H1 (cell line): Measurements from ENCODE around the gene PCSK9. TPM values are rescaled to one million over a fixed set of nuclear protein-coding genes. Genes with fewer than 3 reads are reported as not detected.

Experiments
- CTCF ChIA-PET: fragments of 300-600 bp; sonication (Branson Sonifier 250); formaldehyde crosslinking; loops from one replicate; lab custom pipeline; 2021; ENCODE audit not compliant: partially characterized antibody; lab: Charles Lee
- POLR2A ChIA-PET: fragments of 300-600 bp; sonication (Branson Sonifier 250); formaldehyde crosslinking; loops from one replicate; lab custom pipeline; 2021; ENCODE audit warnings: inconsistent platforms; ENCODE audit not compliant: partially characterized antibody; lab: Charles Lee
- DNase-seq, 2 experiments: peaks; one replicate each; pipeline versions ENCODE4 v3.0.0 to v3.0.0-alpha.2; 2010 to 2022; ENCODE audit warnings: low spot score in 2 of 2, low read depth in 1 of 2, mixed read lengths in 1 of 2
- FAIRE-seq: peaks from 2 replicates; lab custom pipeline; 2011; peaks lifted over from hg19 to GRCh38; lab: Jason Lieb, UNC
- H2AFZ ChIP-seq: 2 replicates; pipeline ENCODE4 v1.8.1; 2012; ENCODE audit warnings: low read length, inconsistent platforms
- H2AK5ac ChIP-seq: 2 replicates; pipeline ENCODE4 v1.6.1; 2013; ENCODE audit warnings: low read depth, low read length
- H2BK120ac ChIP-seq: replicated peaks from 2 replicates; pipeline ENCODE3; 2013; ENCODE audit warnings: low read depth, low read length, inconsistent platforms
- H2BK12ac ChIP-seq: 2 replicates; pipeline ENCODE4 v1.6.1; 2013; ENCODE audit warnings: low read depth, low read length
- H2BK15ac ChIP-seq: 2 replicates; pipeline ENCODE4 v1.6.1; 2013; ENCODE audit warnings: low read length
- H2BK20ac ChIP-seq: 2 replicates; pipeline ENCODE4 v1.6.1; 2013; ENCODE audit warnings: low read length
- H2BK5ac ChIP-seq: 2 replicates; pipeline ENCODE4 v1.6.1; 2013; ENCODE audit warnings: low read depth, low read length
- H3K14ac ChIP-seq: 2 replicates; pipeline ENCODE4 v1.6.1; 2013; ENCODE audit warnings: inconsistent platforms; ENCODE audit not compliant: insufficient read length
- H3K18ac ChIP-seq: 2 replicates; pipeline ENCODE4 v1.6.1; 2013; ENCODE audit warnings: low read length; ENCODE audit errors: extremely low read depth
- H3K23ac ChIP-seq: 2 replicates; pipeline ENCODE4 v1.6.1; 2013; ENCODE audit warnings: inconsistent platforms; ENCODE audit not compliant: insufficient read length
- H3K23me2 ChIP-seq: 2 replicates; pipeline ENCODE4 v1.6.1; 2013; ENCODE audit warnings: low read depth, low read length
- H3K27ac ChIP-seq: 2 replicates; pipeline ENCODE4 v1.6.1; 2011; ENCODE audit warnings: low read depth, low read length, inconsistent platforms
- H3K27me3 ChIP-seq, 4 experiments: replicated peaks in 1 of 4; 1 replicate in 1 of 4; 2 replicates in 3 of 4; pipeline versions ENCODE4 v1.6.1 to v1.8.1; 2011 to 2013; ENCODE audit warnings: low read length in 3 of 4, mild to moderate bottlenecking in 3 of 4, inconsistent platforms in 2 of 4, mixed read lengths in 2 of 4, moderate library complexity in 1 of 4; ENCODE audit not compliant: control insufficient read depth in 3 of 4, insufficient read depth in 3 of 4; ENCODE audit errors: extremely low read depth in 1 of 4
- H3K36me3 ChIP-seq, 4 experiments: 2 replicates each; pipeline versions ENCODE4 v1.6.1 to v1.8.1; 2011 to 2013; ENCODE audit warnings: mild to moderate bottlenecking in 4 of 4, low read length in 3 of 4, moderate library complexity in 2 of 4, control low read depth in 1 of 4, inconsistent platforms in 1 of 4; ENCODE audit not compliant: insufficient read depth in 4 of 4, control insufficient read depth in 2 of 4
- H3K4ac ChIP-seq: replicated peaks from 2 replicates; pipeline ENCODE3; 2013; ENCODE audit warnings: low read length, low read depth, mixed read lengths, inconsistent platforms; ENCODE audit not compliant: insufficient read length
- H3K4me1 ChIP-seq, 4 experiments: replicated peaks in 1 of 4; 1 replicate in 1 of 4; 2 replicates in 3 of 4; pipeline versions ENCODE4 v1.6.1 to v1.8.1; 2011 to 2013; ENCODE audit warnings: low read length in 3 of 4, inconsistent platforms in 2 of 4, mixed read lengths in 1 of 4; ENCODE audit not compliant: insufficient read depth in 4 of 4, control insufficient read depth in 3 of 4
- H3K4me2 ChIP-seq, 2 experiments: 2 replicates each; pipeline versions ENCODE4 v1.6.1 to v1.8.1; 2011 to 2013; ENCODE audit warnings: low read depth in 2 of 2, low read length in 2 of 2, control low read depth in 1 of 2, inconsistent platforms in 1 of 2, mild to moderate bottlenecking in 1 of 2; ENCODE audit not compliant: insufficient read depth in 1 of 2
- H3K4me3 ChIP-seq, 4 experiments: fragments of 200-600, 300-600 bp in 1 of 4; sonication (generic), shearing (Covaris generic), sonication (Bioruptor Twin) in 1 of 4; 2 replicates each; pipeline versions ENCODE4 v1.5.1 to v1.8.1; 2011 to 2016; ENCODE audit warnings: low read length in 4 of 4, low read depth in 3 of 4, control low read depth in 2 of 4, inconsistent platforms in 2 of 4, mild to moderate bottlenecking in 2 of 4, mixed read lengths in 1 of 4, moderate library complexity in 1 of 4; ENCODE audit not compliant: insufficient read depth in 2 of 4; ENCODE audit errors: extremely low read depth in 1 of 4
- H3K56ac ChIP-seq: replicated peaks from 2 replicates; pipeline ENCODE3; 2013; ENCODE audit warnings: low read depth, mild to moderate bottlenecking, mixed read lengths, low read length, inconsistent platforms; ENCODE audit not compliant: insufficient read length
- H3K79me1 ChIP-seq: 2 replicates; pipeline ENCODE4 v1.6.1; 2013; ENCODE audit warnings: low read depth, low read length, control low read depth
- H3K79me2 ChIP-seq, 2 experiments: 2 replicates each; pipeline versions ENCODE4 v1.6.1 to v1.8.1; 2012 to 2013; ENCODE audit warnings: low read length in 2 of 2, mild to moderate bottlenecking in 2 of 2, inconsistent platforms in 1 of 2; ENCODE audit not compliant: insufficient read depth in 2 of 2, control insufficient read depth in 1 of 2
- H3K9ac ChIP-seq, 4 experiments: replicated peaks in 1 of 4; 1 replicate in 1 of 4; 2 replicates in 3 of 4; pipeline versions ENCODE4 v1.6.1 to v1.8.1; 2011 to 2013; ENCODE audit warnings: low read depth in 3 of 4, low read length in 3 of 4, control low read depth in 2 of 4, mild to moderate bottlenecking in 2 of 4, moderate library complexity in 2 of 4, inconsistent platforms in 1 of 4; ENCODE audit errors: extremely low read depth in 1 of 4
- H3K9me3 ChIP-seq, 2 experiments: 2 replicates each; pipeline versions ENCODE4 v1.6.1 to v1.8.1; 2012 to 2013; ENCODE audit warnings: mild to moderate bottlenecking in 2 of 2, moderate library complexity in 2 of 2, control low read depth in 1 of 2, inconsistent platforms in 1 of 2, low read depth in 1 of 2, low read length in 1 of 2, mixed read lengths in 1 of 2; ENCODE audit not compliant: insufficient read depth in 2 of 2
- H4K20me1 ChIP-seq, 2 experiments: replicated peaks in 1 of 2; 2 replicates each; pipeline versions ENCODE3 to v1.8.1; 2011 to 2013; ENCODE audit warnings: inconsistent platforms in 2 of 2, low read length in 2 of 2, mild to moderate bottlenecking in 1 of 2; ENCODE audit not compliant: insufficient read depth in 2 of 2, control insufficient read depth in 1 of 2
- H4K5ac ChIP-seq: 2 replicates; pipeline ENCODE4 v1.6.1; 2013; ENCODE audit warnings: low read length, low read depth, mixed read lengths, inconsistent platforms; ENCODE audit not compliant: insufficient read length
- H4K8ac ChIP-seq: 2 replicates; pipeline ENCODE4 v1.8.0; 2013; ENCODE audit warnings: mild to moderate bottlenecking, moderate library complexity, low read length, inconsistent platforms; ENCODE audit not compliant: insufficient read depth; ENCODE audit errors: extremely low read depth
- H4K91ac ChIP-seq: replicated peaks from 2 replicates; pipeline ENCODE3; 2013; ENCODE audit warnings: low read length, mixed read lengths, inconsistent platforms; ENCODE audit not compliant: insufficient read length
- BACH1 ChIP-seq: IDR thresholded peaks from 2 replicates; pipeline ENCODE4 v1.6.1; 2012; ENCODE audit warnings: low read length, improper control_type of control experiment
- BCL11A ChIP-seq, 2 experiments: IDR thresholded peaks; one replicate each; pipeline ENCODE4 v1.6.1; 2011; ENCODE audit warnings: low read depth in 2 of 2, low read length in 2 of 2, mild to moderate bottlenecking in 2 of 2
- BRCA1 ChIP-seq: IDR thresholded peaks from 2 replicates; pipeline ENCODE4 v1.6.1; 2012; ENCODE audit warnings: low read depth, low read length, improper control_type of control experiment
- CEBPB ChIP-seq: IDR thresholded peaks from 2 replicates; pipeline ENCODE4 v1.6.1; 2012; ENCODE audit warnings: low read depth, low read length
- CHD1 ChIP-seq: IDR thresholded peaks from 2 replicates; pipeline ENCODE4 v1.6.1; 2012; ENCODE audit warnings: low read depth, low read length, improper control_type of control experiment
- CTCF ChIP-seq, 3 experiments: IDR thresholded peaks; 1 replicate in 2 of 3; 2 replicates in 1 of 3; pipeline versions ENCODE4 v1.5.1 to v1.6.1; 2011; ENCODE audit warnings: low read length in 3 of 3, mild to moderate bottlenecking in 3 of 3, inconsistent platforms in 2 of 3, low read depth in 1 of 3, moderate library complexity in 1 of 3; ENCODE audit not compliant: insufficient read depth in 1 of 3; ENCODE audit errors: control extremely low read depth in 1 of 3
- EGR1 ChIP-seq: IDR thresholded peaks from 2 replicates; pipeline ENCODE4 v1.6.1; 2011; ENCODE audit warnings: low read depth, low read length, borderline replicate concordance
- EZH2 ChIP-seq: fragments of 200-600 bp; sonication (generic); IDR thresholded peaks from 2 replicates; pipeline ENCODE4 v1.7.1; 2012; ENCODE audit warnings: low read depth, mild to moderate bottlenecking, moderate library complexity, low read length, inconsistent platforms; ENCODE audit not compliant: severe bottlenecking
- PHF8 ChIP-seq: fragments of 200-600 bp; sonication (generic); conservative IDR thresholded peaks from 2 replicates; pipeline ENCODE4 v1.7.1; 2012; ENCODE audit warnings: low read depth, mild to moderate bottlenecking, inconsistent platforms, low read length, moderate library complexity
- POLR2AphosphoS5 ChIP-seq: IDR thresholded peaks from 2 replicates; pipeline ENCODE4 v1.6.1; 2011; ENCODE audit warnings: low read depth, low read length
- SIN3A ChIP-seq, 2 experiments: IDR thresholded peaks in 1 of 2; conservative IDR thresholded peaks in 1 of 2; 2 replicates each; pipeline ENCODE4 v1.6.1; 2011 to 2012; ENCODE audit warnings: low read length in 2 of 2, improper control_type of control experiment in 1 of 2, low read depth in 1 of 2, mild to moderate bottlenecking in 1 of 2
- SIRT6 ChIP-seq: IDR thresholded peaks from one replicate; pipeline ENCODE4 v1.7.1; 2012; ENCODE audit warnings: low read length, inconsistent platforms
- WGBS, 2 experiments: shearing (Covaris generic) in 1 of 2; methylation state at CpG; one replicate each; pipeline versions ENCODE4 v1.1.6 to v1.1.7; 2013 to 2015; ENCODE audit warnings: low lambda C conversion rate in 2 of 2, mixed read lengths in 2 of 2, inconsistent platforms in 1 of 2, low coverage in 1 of 2, missing lambda C conversion rate in 1 of 2; ENCODE audit not compliant: insufficient replicate concordance in 2 of 2, insufficient coverage in 1 of 2, insufficient read length in 1 of 2; ENCODE audit errors: extremely low coverage in 1 of 2, missing lambda C conversion rate in 1 of 2; 5-methylcytosine and 5-hydroxymethylcytosine counted together
- polyA plus RNA-seq, 7 experiments: library from polyadenylated mRNA; depleted of rRNA in 3 of 7; stranded (reverse) in 5 of 7; unstranded in 2 of 7; fragments of >200 nt in 5 of 7; fragments of 200-250 nt in 2 of 7; gene quantifications; 1 replicate in 5 of 7; 2 replicates in 1 of 7; 4 replicates in 1 of 7; pipeline versions ENCODE4 v1.2.1 to v1.2.3, GENCODE V29; 2011 to 2013; ENCODE audit warnings: missing spikeins in 2 of 7, mixed read lengths in 2 of 7
- total RNA-seq: library from RNA; stranded (reverse); fragmentation: NEBNext Ultra II Directional; extraction: Animal tissue kit (Norgen Biotek cat#: 25700); gene quantifications from 2 replicates; pipeline ENCODE4 v1.2.1, GENCODE V29; 2021

The PCSK9 gene
- total and polyA plus RNA-seq, 2 of the 8 experiments (the other 6 are each of a cell fraction or from before 2014, with no cell fraction given): 22.3 to 32.3 TPM

GRCh38 chr1:55041613-55042012, 2.3 kb downstream of the PCSK9 start:
- H3K79me1 ChIP-seq: no peaks in the 10 kb centered on the region; the same call in none of the 2 replicates
- 93% methylated on average over 3 of the region's 3 CpGs; no CpG with 5 or more reads in 1 of the 2 experiments for WGBS, 2 experiments
- H3K56ac ChIP-seq: no peak overlapping the region
- no peak overlapping the region for H4K91ac ChIP-seq
- DNase-seq (no peak), FAIRE-seq (no peak)
- H3K9me3 ChIP-seq: no peaks in the 10 kb centered on the region
- H3K23me2 ChIP-seq: peaks cover 13% of the 10 kb centered on the region; the same call in 1 of the 2 replicates
- peaks cover 9 to 39% (median 37%) of the 10 kb centered on the region in 4 experiments for H3K27me3 ChIP-seq
- no peak overlapping the region for H4K5ac ChIP-seq
- no peak overlapping the region for H2BK12ac ChIP-seq
- no peak overlapping the region for H3K14ac ChIP-seq
- H3K4me2 ChIP-seq: peak overlapping the region in 1 of 2 experiments; percentile 89; a peak in 1 of 4 replicates
- no peak overlapping the region for H2AK5ac ChIP-seq
- peaks cover 0 to 13% (median 9%) of the 10 kb centered on the region in 4 experiments; a peak in 6 of 7 replicates for H3K4me1 ChIP-seq
- H4K8ac ChIP-seq: no peak overlapping the region
- H2BK15ac ChIP-seq: no peak overlapping the region
- CTCF ChIA-PET: interaction anchor here (0.7 to 2.0 kb wide), 7 partner anchors 9 to 97 kb away, joined by 3 to 9 read pairs (median 4); no protein-coding TSS in a partner anchor
- peaks cover 0 to 25% of the 10 kb centered on the region in 2 experiments for H4K20me1 ChIP-seq
- H3K4ac ChIP-seq: no peak overlapping the region
- no peak overlapping the region for H3K18ac ChIP-seq
- H2BK120ac ChIP-seq: no peak overlapping the region
- no peak overlapping the region for H2AFZ ChIP-seq
- POLR2A ChIA-PET: no interaction called here
- no peak overlapping the region for H3K4me3 ChIP-seq
- no peak overlapping the region for H3K27ac ChIP-seq
- no peak overlapping the region for H2BK20ac ChIP-seq
- H3K79me2 ChIP-seq: peaks cover 6 to 16% of the 10 kb centered on the region in 2 experiments; a peak in 2 of 4 replicates
- H3K23ac ChIP-seq: no peak overlapping the region
- H3K9ac ChIP-seq: no peak overlapping the region
- no peak overlapping the region for H2BK5ac ChIP-seq
- peaks cover 0 to 14% (median 0%) of the 10 kb centered on the region in 4 experiments; a peak in 1 of 8 replicates for H3K36me3 ChIP-seq
- no peak for TF ChIP-seq SIRT6
- TF ChIP-seq CHD1: no peak
- no peak for TF ChIP-seq BCL11A (IDR thresholded peaks at IDR 0.05; ENCODE audit: low read depth in 2 of 2, low read length in 2 of 2)
- no peak for TF ChIP-seq EZH2
- TF ChIP-seq BACH1: no peak
- TF ChIP-seq PHF8: no peak
- TF ChIP-seq CEBPB: no peak
- TF ChIP-seq EGR1: no peak
- no peak for TF ChIP-seq SIN3A (conservative IDR thresholded peaks at IDR 0.05 in 1 of 2, IDR thresholded peaks at IDR 0.05 in 1 of 2; ENCODE audit: low read depth in 1 of 2, low read length in 2 of 2)
- TF ChIP-seq POLR2AphosphoS5: no peak
- no peak for TF ChIP-seq BRCA1
- no peak for TF ChIP-seq CTCF (IDR thresholded peaks at IDR 0.05; ENCODE audit: control extremely low read depth in 1 of 3, insufficient read depth in 1 of 3, low read depth in 1 of 3, low read length in 3 of 3)
